Measurements from ENCODE around the gene TP53RK. TPM values are rescaled to one million over a fixed set of nuclear protein-coding genes. Genes with fewer than 3 reads are reported as not detected.

The TP53RK gene
- total and polyA plus RNA-seq, 4 donors, result 4.7 to 12.8 (median 6.8) TPM

DNA sequence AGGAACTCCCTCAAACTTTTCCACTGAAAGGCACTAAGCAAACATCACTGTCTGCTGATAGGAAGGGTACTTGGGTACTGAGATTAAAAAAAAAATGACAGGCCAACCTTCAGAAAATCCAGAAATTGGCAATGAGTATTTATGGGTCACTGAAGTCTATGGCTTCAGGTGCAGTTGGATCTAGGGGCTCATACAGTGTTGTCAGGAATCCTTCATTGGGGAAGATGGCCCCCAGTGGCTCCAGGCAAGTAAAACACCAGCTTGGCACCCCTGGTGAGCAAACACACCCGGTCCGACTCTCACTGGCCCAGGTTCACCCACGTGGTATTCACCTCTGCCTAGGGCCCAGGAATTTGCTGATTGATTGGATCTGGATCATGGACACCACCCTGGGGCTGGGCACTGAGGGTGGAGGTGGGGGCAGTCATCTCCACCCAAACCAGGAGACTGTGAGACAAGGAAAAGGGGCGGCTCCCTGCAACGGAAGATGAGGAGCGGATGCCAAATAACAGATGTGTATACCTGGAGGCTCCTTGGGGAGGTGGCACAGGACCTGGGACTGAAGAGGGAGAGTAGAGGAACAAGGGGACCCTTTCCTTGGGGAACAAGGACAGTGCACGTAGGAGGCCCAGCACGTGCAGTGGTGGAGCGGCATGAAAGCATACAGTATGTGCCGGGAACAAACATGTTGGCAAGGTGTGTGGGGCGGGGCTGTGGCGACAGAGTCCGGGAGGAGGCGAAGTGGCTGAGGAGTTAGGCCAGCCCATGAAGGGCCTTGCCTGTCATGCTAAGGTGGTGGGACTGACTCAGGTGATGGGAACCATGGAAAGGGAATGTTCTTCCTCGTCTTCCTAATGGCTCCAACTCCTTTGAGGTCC lies 25.0 kb upstream of the TP53RK start:
- Histone ChIP-seq H3K4me3 (ENCODE audit: low read depth in 1 of 3, low read length in 3 of 3) (no peak overlapping the region), H3K9me3 (ENCODE audit: control insufficient read depth in 4 of 4, low read length in 3 of 4) (no peaks in the 10 kb centered on the region), H3K27me3 (ENCODE audit: control insufficient read depth in 4 of 4, insufficient read depth in 4 of 4, low read length in 3 of 4) (no peaks in the 10 kb centered on the region), H3K4me1 (ENCODE audit: control insufficient read depth in 4 of 4, insufficient read depth in 4 of 4, low read length in 3 of 4) (peaks cover 19 to 52% (median 49%) of the 10 kb centered on the region in 4 donors), H3K27ac (ENCODE audit: low read depth in 1 of 2, low read length in 2 of 2) (peak overlapping the region; percentile 45 to 76), H3K9ac (ENCODE audit: low read depth in 1 of 2, low read length in 2 of 2) (no peak overlapping the region), H3K36me3 (ENCODE audit: control insufficient read depth in 4 of 4, insufficient read depth in 3 of 4, low read depth in 1 of 4, low read length in 3 of 4) (no peaks in the 10 kb centered on the region)
- WGBS, result 57% methylated on average over 15 of the region's 15 CpGs
- no peak for DNase-seq (ENCODE audit: low spot score)
- TF ChIP-seq, protein P1, sequence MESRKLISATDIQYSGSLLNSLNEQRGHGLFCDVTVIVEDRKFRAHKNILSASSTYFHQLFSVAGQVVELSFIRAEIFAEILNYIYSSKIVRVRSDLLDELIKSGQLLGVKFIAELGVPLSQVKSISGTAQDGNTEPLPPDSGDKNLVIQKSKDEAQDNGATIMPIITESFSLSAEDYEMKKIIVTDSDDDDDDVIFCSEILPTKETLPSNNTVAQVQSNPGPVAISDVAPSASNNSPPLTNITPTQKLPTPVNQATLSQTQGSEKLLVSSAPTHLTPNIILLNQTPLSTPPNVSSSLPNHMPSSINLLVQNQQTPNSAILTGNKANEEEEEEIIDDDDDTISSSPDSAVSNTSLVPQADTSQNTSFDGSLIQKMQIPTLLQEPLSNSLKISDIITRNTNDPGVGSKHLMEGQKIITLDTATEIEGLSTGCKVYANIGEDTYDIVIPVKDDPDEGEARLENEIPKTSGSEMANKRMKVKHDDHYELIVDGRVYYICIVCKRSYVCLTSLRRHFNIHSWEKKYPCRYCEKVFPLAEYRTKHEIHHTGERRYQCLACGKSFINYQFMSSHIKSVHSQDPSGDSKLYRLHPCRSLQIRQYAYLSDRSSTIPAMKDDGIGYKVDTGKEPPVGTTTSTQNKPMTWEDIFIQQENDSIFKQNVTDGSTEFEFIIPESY (IDR thresholded peaks at IDR 0.05), result no peak
- no peak for TF ChIP-seq RAD21 (IDR thresholded peaks at IDR 0.05)
- peak in 1 of 2 donors; percentile 17 for TF ChIP-seq RXRA (IDR thresholded peaks at IDR 0.05)
- no peak for TF ChIP-seq JUND (IDR thresholded peaks at IDR 0.05)
- TF ChIP-seq, protein P2, sequence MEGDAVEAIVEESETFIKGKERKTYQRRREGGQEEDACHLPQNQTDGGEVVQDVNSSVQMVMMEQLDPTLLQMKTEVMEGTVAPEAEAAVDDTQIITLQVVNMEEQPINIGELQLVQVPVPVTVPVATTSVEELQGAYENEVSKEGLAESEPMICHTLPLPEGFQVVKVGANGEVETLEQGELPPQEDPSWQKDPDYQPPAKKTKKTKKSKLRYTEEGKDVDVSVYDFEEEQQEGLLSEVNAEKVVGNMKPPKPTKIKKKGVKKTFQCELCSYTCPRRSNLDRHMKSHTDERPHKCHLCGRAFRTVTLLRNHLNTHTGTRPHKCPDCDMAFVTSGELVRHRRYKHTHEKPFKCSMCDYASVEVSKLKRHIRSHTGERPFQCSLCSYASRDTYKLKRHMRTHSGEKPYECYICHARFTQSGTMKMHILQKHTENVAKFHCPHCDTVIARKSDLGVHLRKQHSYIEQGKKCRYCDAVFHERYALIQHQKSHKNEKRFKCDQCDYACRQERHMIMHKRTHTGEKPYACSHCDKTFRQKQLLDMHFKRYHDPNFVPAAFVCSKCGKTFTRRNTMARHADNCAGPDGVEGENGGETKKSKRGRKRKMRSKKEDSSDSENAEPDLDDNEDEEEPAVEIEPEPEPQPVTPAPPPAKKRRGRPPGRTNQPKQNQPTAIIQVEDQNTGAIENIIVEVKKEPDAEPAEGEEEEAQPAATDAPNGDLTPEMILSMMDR (IDR thresholded peaks at IDR 0.05; ENCODE audit: low read depth, low read length, missing input control), result peak; percentile 7
- peak; percentile 72 for TF ChIP-seq YY1 (IDR thresholded peaks at IDR 0.05)
- TF ChIP-seq, protein P3, sequence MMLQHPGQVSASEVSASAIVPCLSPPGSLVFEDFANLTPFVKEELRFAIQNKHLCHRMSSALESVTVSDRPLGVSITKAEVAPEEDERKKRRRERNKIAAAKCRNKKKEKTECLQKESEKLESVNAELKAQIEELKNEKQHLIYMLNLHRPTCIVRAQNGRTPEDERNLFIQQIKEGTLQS (IDR thresholded peaks at IDR 0.05), result no peak
- TF ChIP-seq, protein P4, sequence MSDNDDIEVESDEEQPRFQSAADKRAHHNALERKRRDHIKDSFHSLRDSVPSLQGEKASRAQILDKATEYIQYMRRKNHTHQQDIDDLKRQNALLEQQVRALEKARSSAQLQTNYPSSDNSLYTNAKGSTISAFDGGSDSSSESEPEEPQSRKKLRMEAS (IDR thresholded peaks at IDR 0.05), result peak; percentile 34

DNA sequence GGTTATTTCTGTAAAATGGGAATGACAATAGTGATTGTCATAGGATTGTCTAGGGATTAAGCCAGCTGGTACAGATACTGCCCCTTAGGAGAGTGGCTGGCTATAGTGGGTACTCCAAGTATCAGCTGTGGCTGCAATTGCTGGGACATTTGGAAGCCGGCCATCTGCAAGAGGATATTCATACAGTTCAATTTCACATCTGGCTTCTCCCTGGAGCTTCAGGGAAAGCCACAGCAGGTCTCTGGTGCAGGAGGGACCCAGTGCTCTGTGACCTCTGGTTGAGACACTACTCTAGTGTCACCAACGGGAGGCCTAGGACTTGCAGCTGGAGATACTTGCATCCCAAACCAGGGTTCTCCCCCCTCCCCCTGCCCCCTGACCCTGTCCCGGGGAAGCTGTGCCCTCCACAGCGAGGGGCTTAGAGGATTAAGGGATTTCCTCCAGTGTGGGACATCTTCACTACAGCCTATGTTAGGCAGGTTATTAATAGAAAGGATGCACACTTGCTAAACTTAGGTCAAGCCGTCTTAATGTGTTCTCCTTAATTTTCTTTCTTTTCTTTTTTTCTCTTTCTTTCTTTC lies 22.9 kb upstream of the TP53RK start:
- no peaks in the 10 kb centered on the region for H3K9me3 ChIP-seq (ENCODE audit: control insufficient read depth in 4 of 4, low read length in 3 of 4)
- peak overlapping the region in 1 of 3 donors; percentile 1 for H3K4me3 ChIP-seq (ENCODE audit: low read depth in 1 of 3, low read length in 3 of 3)
- peaks cover 20 to 53% (median 51%) of the 10 kb centered on the region in 4 donors for H3K4me1 ChIP-seq (ENCODE audit: control insufficient read depth in 4 of 4, insufficient read depth in 4 of 4, low read length in 3 of 4)
- no peak for DNase-seq (ENCODE audit: low spot score)
- no peaks in the 10 kb centered on the region for H3K36me3 ChIP-seq (ENCODE audit: control insufficient read depth in 4 of 4, insufficient read depth in 3 of 4, low read depth in 1 of 4, low read length in 3 of 4)
- WGBS, result 66% methylated on average over 5 of the region's 5 CpGs
- H3K27me3 ChIP-seq (ENCODE audit: control insufficient read depth in 4 of 4, insufficient read depth in 4 of 4, low read length in 3 of 4), result no peaks in the 10 kb centered on the region
- H3K27ac ChIP-seq (ENCODE audit: low read depth in 1 of 2, low read length in 2 of 2), result no peak overlapping the region
- no peak overlapping the region for H3K9ac ChIP-seq (ENCODE audit: low read depth in 1 of 2, low read length in 2 of 2)
- TF ChIP-seq GABPA (IDR thresholded peaks at IDR 0.05 in 1 of 2, conservative IDR thresholded peaks at IDR 0.05 in 1 of 2), result no peak
- TF ChIP-seq, protein P1 (IDR thresholded peaks at IDR 0.05), result no peak
- TF ChIP-seq, protein P4 (IDR thresholded peaks at IDR 0.05), result no peak
- TF ChIP-seq EGR1 (IDR thresholded peaks at IDR 0.05; ENCODE audit: low read depth in 2 of 2), result no peak
- no peak for TF ChIP-seq RAD21 (IDR thresholded peaks at IDR 0.05)
- no peak for TF ChIP-seq FOXA2 (IDR thresholded peaks at IDR 0.05)
- TF ChIP-seq SP1 (IDR thresholded peaks at IDR 0.05), result no peak
- TF ChIP-seq HNF4A (conservative IDR thresholded peaks at IDR 0.05), result no peak
- TF ChIP-seq, protein P2 (IDR thresholded peaks at IDR 0.05; ENCODE audit: low read depth, low read length, missing input control), result no peak
- TF ChIP-seq NR2F2 (IDR thresholded peaks at IDR 0.05), result no peak
- TF ChIP-seq TAF1 (conservative IDR thresholded peaks at IDR 0.05), result no peak
- TF ChIP-seq FOXA1 (IDR thresholded peaks at IDR 0.05), result no peak
- TF ChIP-seq RXRA (IDR thresholded peaks at IDR 0.05), result no peak
- TF ChIP-seq, protein P5, sequence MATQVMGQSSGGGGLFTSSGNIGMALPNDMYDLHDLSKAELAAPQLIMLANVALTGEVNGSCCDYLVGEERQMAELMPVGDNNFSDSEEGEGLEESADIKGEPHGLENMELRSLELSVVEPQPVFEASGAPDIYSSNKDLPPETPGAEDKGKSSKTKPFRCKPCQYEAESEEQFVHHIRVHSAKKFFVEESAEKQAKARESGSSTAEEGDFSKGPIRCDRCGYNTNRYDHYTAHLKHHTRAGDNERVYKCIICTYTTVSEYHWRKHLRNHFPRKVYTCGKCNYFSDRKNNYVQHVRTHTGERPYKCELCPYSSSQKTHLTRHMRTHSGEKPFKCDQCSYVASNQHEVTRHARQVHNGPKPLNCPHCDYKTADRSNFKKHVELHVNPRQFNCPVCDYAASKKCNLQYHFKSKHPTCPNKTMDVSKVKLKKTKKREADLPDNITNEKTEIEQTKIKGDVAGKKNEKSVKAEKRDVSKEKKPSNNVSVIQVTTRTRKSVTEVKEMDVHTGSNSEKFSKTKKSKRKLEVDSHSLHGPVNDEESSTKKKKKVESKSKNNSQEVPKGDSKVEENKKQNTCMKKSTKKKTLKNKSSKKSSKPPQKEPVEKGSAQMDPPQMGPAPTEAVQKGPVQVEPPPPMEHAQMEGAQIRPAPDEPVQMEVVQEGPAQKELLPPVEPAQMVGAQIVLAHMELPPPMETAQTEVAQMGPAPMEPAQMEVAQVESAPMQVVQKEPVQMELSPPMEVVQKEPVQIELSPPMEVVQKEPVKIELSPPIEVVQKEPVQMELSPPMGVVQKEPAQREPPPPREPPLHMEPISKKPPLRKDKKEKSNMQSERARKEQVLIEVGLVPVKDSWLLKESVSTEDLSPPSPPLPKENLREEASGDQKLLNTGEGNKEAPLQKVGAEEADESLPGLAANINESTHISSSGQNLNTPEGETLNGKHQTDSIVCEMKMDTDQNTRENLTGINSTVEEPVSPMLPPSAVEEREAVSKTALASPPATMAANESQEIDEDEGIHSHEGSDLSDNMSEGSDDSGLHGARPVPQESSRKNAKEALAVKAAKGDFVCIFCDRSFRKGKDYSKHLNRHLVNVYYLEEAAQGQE (IDR thresholded peaks at IDR 0.05), result no peak
